ENCODE data around the gene FBL.

DNA sequence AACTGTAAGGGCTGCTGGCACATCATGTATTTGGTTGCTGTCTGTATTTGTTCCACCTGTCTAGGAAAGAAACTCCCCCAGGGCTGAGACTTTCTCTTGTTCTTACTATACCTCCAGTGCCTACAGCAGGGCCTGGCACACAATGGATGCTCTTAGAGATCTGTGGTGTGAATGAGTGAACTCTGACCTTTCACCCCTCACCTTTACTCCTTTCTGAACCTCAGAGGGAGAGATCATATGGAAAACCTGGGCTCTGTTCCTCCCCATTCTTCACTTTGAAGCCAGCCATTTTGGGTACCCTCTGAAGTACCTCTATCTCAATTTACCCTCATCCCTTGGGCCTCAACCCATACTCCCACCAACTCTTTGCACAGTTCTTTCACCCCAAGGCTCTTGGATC, 15.3 kb downstream of the FBL start:
- TF ChIP-seq, protein P1, sequence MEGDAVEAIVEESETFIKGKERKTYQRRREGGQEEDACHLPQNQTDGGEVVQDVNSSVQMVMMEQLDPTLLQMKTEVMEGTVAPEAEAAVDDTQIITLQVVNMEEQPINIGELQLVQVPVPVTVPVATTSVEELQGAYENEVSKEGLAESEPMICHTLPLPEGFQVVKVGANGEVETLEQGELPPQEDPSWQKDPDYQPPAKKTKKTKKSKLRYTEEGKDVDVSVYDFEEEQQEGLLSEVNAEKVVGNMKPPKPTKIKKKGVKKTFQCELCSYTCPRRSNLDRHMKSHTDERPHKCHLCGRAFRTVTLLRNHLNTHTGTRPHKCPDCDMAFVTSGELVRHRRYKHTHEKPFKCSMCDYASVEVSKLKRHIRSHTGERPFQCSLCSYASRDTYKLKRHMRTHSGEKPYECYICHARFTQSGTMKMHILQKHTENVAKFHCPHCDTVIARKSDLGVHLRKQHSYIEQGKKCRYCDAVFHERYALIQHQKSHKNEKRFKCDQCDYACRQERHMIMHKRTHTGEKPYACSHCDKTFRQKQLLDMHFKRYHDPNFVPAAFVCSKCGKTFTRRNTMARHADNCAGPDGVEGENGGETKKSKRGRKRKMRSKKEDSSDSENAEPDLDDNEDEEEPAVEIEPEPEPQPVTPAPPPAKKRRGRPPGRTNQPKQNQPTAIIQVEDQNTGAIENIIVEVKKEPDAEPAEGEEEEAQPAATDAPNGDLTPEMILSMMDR (IDR thresholded peaks at IDR 0.05 in 4 of 5, conservative IDR thresholded peaks at IDR 0.05 in 1 of 5): no peak
- no peak for TF ChIP-seq POLR2A (IDR thresholded peaks at IDR 0.05)
